D721Med (cell line): ENCODE measurements around the gene GFRA1.

Experiments used
- DNase-seq: peaks from one replicate; pipeline ENCODE4 v3.0.0; 2011; ENCODE audit warnings: low spot score; ENCODE audit not compliant: insufficient read length
- FAIRE-seq: peaks from 2 replicates; lab custom pipeline; 2011; peaks lifted over from hg19 to GRCh38; lab: Jason Lieb, UNC
- TF ChIP-seq, protein P1 (sequence below): IDR thresholded peaks from 2 replicates; pipeline ENCODE4 v1.5.1; 2012; ENCODE audit warnings: mild to moderate bottlenecking, control low read depth; ENCODE audit not compliant: insufficient read depth; ENCODE audit errors: missing control alignments

Gene GFRA1

DNA sequence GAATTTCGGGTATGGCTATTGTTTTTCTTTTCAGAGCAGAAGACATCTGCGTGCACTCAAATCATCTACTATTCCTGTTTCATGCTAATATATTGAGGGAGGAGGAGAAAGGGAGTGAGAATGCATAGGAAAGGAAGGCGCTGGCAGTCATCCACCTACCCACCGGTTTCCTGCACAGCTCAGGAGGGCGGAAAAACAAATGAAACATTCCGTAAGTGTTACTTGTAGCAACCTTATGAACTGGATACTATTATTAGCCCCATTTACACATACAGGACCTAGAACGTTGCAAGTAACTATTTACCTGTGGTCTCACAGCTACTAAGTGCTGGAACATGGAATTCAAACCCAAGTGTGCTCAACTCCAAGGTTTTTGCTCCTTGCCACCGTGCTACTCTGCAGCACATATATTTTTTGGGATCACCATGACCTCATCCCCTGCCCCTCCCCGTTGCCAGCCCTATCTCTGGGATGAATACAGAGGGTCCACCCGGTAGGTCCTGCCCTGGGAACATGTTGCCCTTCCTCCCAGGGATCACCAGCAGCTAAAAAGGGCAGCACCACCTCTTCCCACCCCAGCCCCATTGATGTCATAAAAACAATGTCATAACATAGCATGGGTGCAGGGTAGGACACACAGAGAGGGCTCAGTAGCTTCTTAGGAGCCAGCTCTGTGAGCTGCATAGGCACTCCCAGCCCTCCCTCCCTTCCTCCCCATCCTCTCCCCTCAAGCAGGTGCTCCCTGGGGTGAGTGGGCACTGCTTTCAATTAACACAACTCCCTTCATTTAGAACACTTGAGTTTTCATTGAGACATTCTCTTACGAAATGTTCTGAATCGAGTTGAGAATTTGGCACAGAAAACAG lies 16.9 kb downstream of the GFRA1 start:
- DNase-seq (no peak), FAIRE-seq (no peak)
- TF ChIP-seq, protein P1, sequence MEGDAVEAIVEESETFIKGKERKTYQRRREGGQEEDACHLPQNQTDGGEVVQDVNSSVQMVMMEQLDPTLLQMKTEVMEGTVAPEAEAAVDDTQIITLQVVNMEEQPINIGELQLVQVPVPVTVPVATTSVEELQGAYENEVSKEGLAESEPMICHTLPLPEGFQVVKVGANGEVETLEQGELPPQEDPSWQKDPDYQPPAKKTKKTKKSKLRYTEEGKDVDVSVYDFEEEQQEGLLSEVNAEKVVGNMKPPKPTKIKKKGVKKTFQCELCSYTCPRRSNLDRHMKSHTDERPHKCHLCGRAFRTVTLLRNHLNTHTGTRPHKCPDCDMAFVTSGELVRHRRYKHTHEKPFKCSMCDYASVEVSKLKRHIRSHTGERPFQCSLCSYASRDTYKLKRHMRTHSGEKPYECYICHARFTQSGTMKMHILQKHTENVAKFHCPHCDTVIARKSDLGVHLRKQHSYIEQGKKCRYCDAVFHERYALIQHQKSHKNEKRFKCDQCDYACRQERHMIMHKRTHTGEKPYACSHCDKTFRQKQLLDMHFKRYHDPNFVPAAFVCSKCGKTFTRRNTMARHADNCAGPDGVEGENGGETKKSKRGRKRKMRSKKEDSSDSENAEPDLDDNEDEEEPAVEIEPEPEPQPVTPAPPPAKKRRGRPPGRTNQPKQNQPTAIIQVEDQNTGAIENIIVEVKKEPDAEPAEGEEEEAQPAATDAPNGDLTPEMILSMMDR = no peak

DNA sequence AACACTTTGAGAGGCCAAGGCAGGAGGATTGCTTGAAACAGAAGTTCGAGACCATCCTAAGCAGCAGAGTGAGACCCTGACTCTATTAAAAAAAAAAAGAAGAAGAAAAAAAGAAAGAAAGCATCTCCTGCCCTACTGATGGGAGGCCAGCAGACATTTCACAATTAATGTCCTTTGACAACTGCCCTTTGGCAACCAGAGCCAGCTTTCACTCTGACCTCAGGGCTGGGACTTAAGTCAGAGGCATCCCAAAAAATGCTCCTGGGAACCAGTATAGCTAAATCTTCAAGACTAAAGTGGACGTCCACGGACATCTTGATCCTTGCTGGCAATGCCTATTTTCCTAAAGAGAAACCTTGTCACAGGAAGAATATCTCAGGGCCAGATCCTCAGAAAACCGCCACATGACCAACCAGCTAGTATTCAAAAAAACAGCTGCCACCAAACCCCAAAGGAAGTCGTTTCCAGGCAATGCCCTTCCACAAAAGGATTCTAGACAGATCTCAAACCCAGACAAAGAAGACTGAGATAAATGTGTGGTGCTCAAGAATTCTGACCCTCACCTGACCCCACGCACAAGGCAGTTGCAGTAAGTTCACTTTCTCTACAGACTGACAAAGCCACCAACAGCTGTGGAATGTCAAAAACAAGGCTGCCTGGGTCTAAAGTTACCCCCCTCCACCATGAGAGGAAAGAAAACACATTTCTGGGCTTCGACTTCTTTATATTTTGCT lies 18.4 kb downstream of the GFRA1 start:
- no peak for FAIRE-seq
- TF ChIP-seq, protein P1 = no peak
- no peak for DNase-seq

DNA sequence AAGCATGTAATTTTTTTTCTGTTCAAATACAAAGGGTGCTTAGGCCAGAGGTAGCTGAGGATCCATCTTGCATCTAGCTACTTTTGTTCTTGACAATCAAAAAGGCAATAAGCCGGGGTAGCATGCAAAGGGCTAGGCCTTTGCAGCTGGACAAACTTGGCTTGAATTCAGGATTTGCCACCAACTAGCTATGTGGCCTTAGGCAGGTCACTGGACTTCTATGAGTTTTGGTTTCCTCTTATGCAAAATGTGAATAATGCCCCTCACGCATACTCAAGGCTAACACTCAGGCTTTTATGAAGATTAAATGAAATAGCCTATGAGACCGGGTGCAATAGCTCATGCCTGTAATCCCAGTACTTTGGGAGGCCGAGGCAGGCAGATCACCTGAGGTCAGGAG lies 19.3 kb downstream of the GFRA1 start:
- DNase-seq (no peak), FAIRE-seq (no peak)
- TF ChIP-seq, protein P1 = no peak

DNA sequence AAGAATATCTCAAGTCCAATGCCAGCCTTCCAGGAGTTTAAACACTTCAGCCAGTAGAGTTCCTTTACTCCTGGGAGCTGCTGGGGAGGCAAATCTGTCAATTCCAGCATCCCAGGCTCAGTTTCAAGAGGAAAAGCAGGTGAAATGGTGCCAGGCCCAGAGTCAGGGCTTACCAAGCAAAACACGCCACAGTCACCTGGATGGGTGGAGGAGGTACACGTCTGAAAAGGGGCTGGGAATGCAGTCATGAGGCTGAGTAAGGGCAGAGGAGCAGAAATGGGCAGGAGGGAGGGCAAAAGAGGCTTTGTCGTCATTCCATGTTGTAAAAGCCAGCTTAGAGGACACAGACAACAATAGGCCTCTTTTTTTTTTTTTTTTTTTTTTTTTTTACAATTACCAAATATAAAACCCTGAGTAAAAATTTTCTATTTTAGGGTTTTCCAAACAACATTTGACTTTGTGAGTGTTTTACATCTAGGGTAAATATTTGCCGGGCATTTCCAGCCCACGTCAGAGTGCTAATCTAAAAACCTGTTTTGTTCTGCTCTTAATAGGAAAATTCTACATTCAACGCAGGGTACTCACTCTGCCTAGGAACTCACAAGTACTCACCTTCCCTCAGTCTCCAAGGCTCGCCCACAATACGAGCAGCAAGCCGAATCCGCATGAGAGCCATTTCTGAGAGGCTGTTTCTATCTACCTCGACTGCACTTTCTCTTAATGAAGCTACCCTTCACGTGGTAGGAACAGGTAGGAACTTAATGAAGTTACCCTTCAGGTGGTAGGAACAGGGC lies 21.2 kb downstream of the GFRA1 start:
- FAIRE-seq (no peak), DNase-seq (no peak)
- TF ChIP-seq, protein P1 = no peak

DNA sequence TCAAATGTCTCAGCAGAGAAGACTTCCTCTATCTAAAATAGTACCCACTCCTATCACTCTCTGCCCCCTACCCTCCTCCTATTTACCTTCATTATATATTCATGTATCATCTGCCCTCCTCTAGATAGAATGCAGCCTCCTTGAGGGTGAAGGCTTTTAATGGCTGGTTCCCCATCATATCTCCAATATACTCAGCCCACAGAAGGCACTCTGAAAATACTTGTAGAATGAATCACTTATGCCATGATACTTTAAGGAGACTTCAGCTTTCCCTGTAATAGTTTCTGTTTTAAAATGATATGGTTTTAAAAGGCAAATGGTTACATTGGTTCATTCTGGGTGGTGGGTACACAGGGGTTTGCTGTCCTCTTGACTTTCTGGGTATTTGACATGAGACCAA lies 25.3 kb downstream of the GFRA1 start:
- FAIRE-seq = no peak
- DNase-seq = no peak

DNA sequence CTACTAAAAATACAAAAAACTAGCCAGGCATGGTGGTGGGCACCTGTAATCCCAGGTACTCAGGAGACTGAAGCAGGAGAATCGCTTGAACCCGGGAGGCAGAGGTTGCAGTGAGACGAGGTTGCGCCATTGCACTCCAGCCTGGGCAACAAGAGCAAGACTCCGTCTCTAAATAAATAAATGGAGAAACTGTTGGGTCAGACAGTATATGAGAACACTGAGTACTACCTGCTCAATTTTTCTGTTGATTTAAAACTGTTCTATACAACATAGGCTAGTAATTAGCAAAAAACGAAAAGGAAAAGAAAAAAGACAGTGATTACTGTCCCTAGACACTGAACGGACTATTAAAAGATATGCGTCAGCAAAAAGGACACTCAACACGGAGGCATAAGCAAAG lies 26.7 kb downstream of the GFRA1 start:
- TF ChIP-seq, protein P1 = no peak
- FAIRE-seq (no peak), DNase-seq (no peak)

More for the DNA sequence above, 25.3 kb downstream of the GFRA1 start:
- TF ChIP-seq, protein P1 = no peak
